Lower leg skin (tissue), 4 donors: ENCODE measurements around the gene ADAMTS19. TPM values are rescaled to one million over a fixed set of nuclear protein-coding genes. Genes with fewer than 3 reads are reported as not detected.
A peak's percentile ranks its signal among the peaks of the same experiment; 100 is the strongest.

Experiments used
- DNase-seq, 2 donors: peaks; one replicate each; pipeline ENCODE4 v3.0.0-alpha.2; 2019; ENCODE audit warnings: low spot score in 2 of 2
- H3K4me3 ChIP-seq: fragments of 200-600 bp; sonication (generic); 2 replicates; pipeline ENCODE4 v1.5.1; 2017; ENCODE audit warnings: mild to moderate bottlenecking, low read depth; ENCODE audit not compliant: poor library complexity, severe bottlenecking
- CTCF ChIP-seq, 3 donors: fragments of 450-650 bp; IDR thresholded peaks; one replicate each; pipeline ENCODE4 v1.5.1; 2016; ENCODE audit warnings: antibody characterized with exemption in 3 of 3, mild to moderate bottlenecking in 3 of 3, moderate library complexity in 2 of 3
- POLR2A ChIP-seq, 2 donors: fragments of 450-650 bp; IDR thresholded peaks; one replicate each; pipeline ENCODE4 v1.6.1; 2016 to 2017; ENCODE audit warnings: antibody characterized with exemption in 2 of 2, mild to moderate bottlenecking in 1 of 2, moderate library complexity in 1 of 2
- WGBS, 2 donors: methylation state at CpG; one replicate each; pipeline ENCODE4 v1.1.5; 2018; 5-methylcytosine and 5-hydroxymethylcytosine counted together
- intact Hi-C: fragments of 100-400 bp; cut with DNase I; formaldehyde crosslinking; loops from one replicate; pipeline ENCODE4 v1.15.0; 2023; ENCODE audit warnings: low total_unique reads
- total RNA-seq, 4 donors: library from RNA; depleted of rRNA; stranded (reverse); fragments of >200 nt; gene quantifications; one replicate each; pipeline ENCODE4 v1.1.0, GENCODE V29; 2016

The ADAMTS19 gene
- total RNA-seq, 4 donors from 2014 or later, result 0.13 TPM; not detected in 3

GRCh38 chr5:129770024-129770820, 310.1 kb downstream of the ADAMTS19 start:
- no peak overlapping the region for H3K4me3 ChIP-seq
- intact Hi-C loops, result no loop called here
- 72 to 73% methylated on average over 5 of the region's 5 CpGs for WGBS, 2 donors
- DNase-seq, result no peak
- TF ChIP-seq CTCF (IDR thresholded peaks at IDR 0.05) (no peak), POLR2A (IDR thresholded peaks at IDR 0.05) (no peak)

GRCh38 chr5:129771058-129771838, 311.1 kb downstream of the ADAMTS19 start:
- no peak for TF ChIP-seq CTCF (IDR thresholded peaks at IDR 0.05)
- no peak for TF ChIP-seq POLR2A (IDR thresholded peaks at IDR 0.05)
- intact Hi-C loops, result no loop called here
- DNase-seq, result peak in 1 of 2 donors; percentile 23
- WGBS, 2 donors, result 40 to 41% methylated on average over 9 of the region's 9 CpGs
- no peak overlapping the region for H3K4me3 ChIP-seq

GRCh38 chr5:129773376-129773775, 313.3 kb downstream of the ADAMTS19 start:
- TF ChIP-seq CTCF (IDR thresholded peaks at IDR 0.05), result no peak
- TF ChIP-seq POLR2A (IDR thresholded peaks at IDR 0.05), result no peak
- no peak overlapping the region for H3K4me3 ChIP-seq
- intact Hi-C loops, result no loop called here
- DNase-seq, result no peak
- WGBS, 2 donors, result 67 to 79% methylated on average over 5 of the region's 5 CpGs

- 53 to 68% methylated on average over 2 of the region's 2 CpGs for WGBS, 2 donors
- no peak for DNase-seq
- TF ChIP-seq CTCF (IDR thresholded peaks at IDR 0.05) (no peak), POLR2A (IDR thresholded peaks at IDR 0.05) (no peak)
- no peak overlapping the region for H3K4me3 ChIP-seq
- intact Hi-C loops, result no loop called here
Measured at GRCh38 chr5:129781594-129781993, 321.5 kb downstream of the ADAMTS19 start.
